Ovary (tissue), 9 donors: Measurements from ENCODE around the gene KLF1. TPM values are rescaled to one million over a fixed set of nuclear protein-coding genes. Genes with fewer than 3 reads are reported as not detected.
"Not testable (repeated sequence)": the region's sequence is repeated elsewhere in the genome, so short reads cannot be mapped to it uniquely, and the experiment has no call there.

ENCODE experiments used
- DNase-seq, 5 donors: peaks; one replicate each; pipeline ENCODE4 v3.0.0-alpha.2; 2019 to 2020
- H3K27ac ChIP-seq, 2 donors: fragments of 200-600 bp; one replicate each; pipeline versions ENCODE4 v1.5.1 to v1.8.0; 2019 to 2022
- H3K27me3 ChIP-seq: fragments of 200-600 bp; one replicate; pipeline ENCODE4 v1.8.0; 2022
- H3K36me3 ChIP-seq: fragments of 200-600 bp; sonication (generic); one replicate; pipeline ENCODE4 v1.5.1; 2019
- H3K4me1 ChIP-seq: one replicate; pipeline ENCODE4 v1.8.1; 2013; ENCODE audit warnings: mild to moderate bottlenecking, moderate library complexity; ENCODE audit not compliant: insufficient read depth
- H3K4me3 ChIP-seq: fragments of 200-600 bp; sonication (generic); one replicate; pipeline ENCODE4 v1.5.1; 2017
- H3K9me3 ChIP-seq, 2 donors: fragments of 200-600 bp in 1 of 2; sonication (generic) in 1 of 2; one replicate each; pipeline versions ENCODE4 v1.5.1 to v1.8.1; 2013 to 2019; ENCODE audit warnings: mild to moderate bottlenecking in 1 of 2, moderate library complexity in 1 of 2
- EP300 ChIP-seq: sonication (generic); formaldehyde crosslinking; IDR thresholded peaks from one replicate; pipeline ENCODE4 v1.6.1; 2017; ENCODE audit warnings: antibody characterized with exemption
- POLR2A ChIP-seq: fragments of 450-650 bp; IDR thresholded peaks from one replicate; pipeline ENCODE4 v1.6.1; 2017; ENCODE audit warnings: antibody characterized with exemption, mild to moderate bottlenecking, moderate library complexity
- WGBS, 3 donors: extraction: QIAGEN DNeasy Blood & Tissue Kit in 1 of 3; methylation state at CpG; one replicate each; pipeline versions ENCODE4 v1.1.5 to v1.1.7; 2013 to 2017; 5-methylcytosine and 5-hydroxymethylcytosine counted together
- intact Hi-C, 4 donors: fragments of 100-400 bp; cut with DNase I; formaldehyde crosslinking; loops; one replicate each; pipeline versions ENCODE4 v1.11.0 to v1.15.1; 2022 to 2023
- polyA plus RNA-seq, 2 donors: library from polyadenylated mRNA; stranded (reverse); fragments of 200-250 nt in 1 of 2; fragments of 350-450 nt in 1 of 2; fragmentation: Illumina TruSeq in 1 of 2; extraction: RNeasy Lipid Tissue Mini Kit (QIAGEN cat#74804) in 1 of 2; gene quantifications; one replicate each; pipeline ENCODE4 v1.2.3, GENCODE V29; 2013 to 2014
- total RNA-seq, 7 donors: library from RNA; depleted of rRNA in 2 of 7; stranded (reverse); fragments of >200 nt in 2 of 7; fragmentation: NEBNext Ultra II Directional in 3 of 7; extraction: Animal tissue kit (Norgen Biotek cat#: 25700) in 3 of 7; gene quantifications; one replicate each; pipeline versions ENCODE4 v1.1.0 to v1.2.4, GENCODE V29; 2016 to 2023
- TF ChIP-seq, protein P1 (sequence below), 3 donors: fragments of 450-650 bp in 2 of 3; fragments of 200-600 bp in 1 of 3; IDR thresholded peaks; one replicate each; pipeline versions ENCODE4 v1.5.1 to v1.8.0; 2016 to 2022; ENCODE audit warnings: antibody characterized with exemption in 3 of 3, mild to moderate bottlenecking in 1 of 3
- donor health status: DM: no; HTN: no; CAD: no; lungs with moderate emphysema.
- donor health status: DM: no; HTN: no; CAD: no.
- donor health status: Bipolar disorder and iron deficiency.
- donor health status: DM: yes; HTN: yes; CAD: no.
- donor health status: DM: no; HTN: no; CAD: no.
- donor health status: DM: yes; HTN: yes; CAD: no.

The KLF1 gene
- total and polyA plus RNA-seq, 9 donors = 0.13 TPM; not detected in 8

DNA sequence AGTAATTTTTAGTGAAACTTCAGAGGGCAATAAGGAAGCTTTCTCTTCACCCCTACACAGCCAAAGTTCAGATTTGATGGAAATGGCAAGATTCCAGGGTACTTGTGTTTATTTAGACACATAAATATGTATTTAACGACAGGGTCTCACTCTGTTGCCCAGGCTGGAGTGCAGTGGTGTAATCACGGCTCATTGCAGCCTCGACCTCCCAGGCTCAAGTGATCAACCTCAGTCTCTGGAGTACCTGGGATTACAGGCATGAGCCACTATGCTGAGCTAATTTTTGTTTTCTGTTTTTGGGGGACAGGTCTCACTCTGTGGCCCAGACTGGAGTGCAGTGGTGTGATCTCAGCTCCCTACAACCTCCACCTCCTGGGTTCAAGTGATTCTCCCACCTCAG, 34.0 kb upstream of the KLF1 start:
- no peak overlapping the region for H3K27ac ChIP-seq
- TF ChIP-seq, protein P1, sequence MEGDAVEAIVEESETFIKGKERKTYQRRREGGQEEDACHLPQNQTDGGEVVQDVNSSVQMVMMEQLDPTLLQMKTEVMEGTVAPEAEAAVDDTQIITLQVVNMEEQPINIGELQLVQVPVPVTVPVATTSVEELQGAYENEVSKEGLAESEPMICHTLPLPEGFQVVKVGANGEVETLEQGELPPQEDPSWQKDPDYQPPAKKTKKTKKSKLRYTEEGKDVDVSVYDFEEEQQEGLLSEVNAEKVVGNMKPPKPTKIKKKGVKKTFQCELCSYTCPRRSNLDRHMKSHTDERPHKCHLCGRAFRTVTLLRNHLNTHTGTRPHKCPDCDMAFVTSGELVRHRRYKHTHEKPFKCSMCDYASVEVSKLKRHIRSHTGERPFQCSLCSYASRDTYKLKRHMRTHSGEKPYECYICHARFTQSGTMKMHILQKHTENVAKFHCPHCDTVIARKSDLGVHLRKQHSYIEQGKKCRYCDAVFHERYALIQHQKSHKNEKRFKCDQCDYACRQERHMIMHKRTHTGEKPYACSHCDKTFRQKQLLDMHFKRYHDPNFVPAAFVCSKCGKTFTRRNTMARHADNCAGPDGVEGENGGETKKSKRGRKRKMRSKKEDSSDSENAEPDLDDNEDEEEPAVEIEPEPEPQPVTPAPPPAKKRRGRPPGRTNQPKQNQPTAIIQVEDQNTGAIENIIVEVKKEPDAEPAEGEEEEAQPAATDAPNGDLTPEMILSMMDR (IDR thresholded peaks at IDR 0.05) = no peak
- TF ChIP-seq POLR2A (no peak), EP300 (no peak)
- DNase-seq = no peak
- WGBS, 3 donors = 34 to 54% (median 35%) methylated on average over 3 of the region's 3 CpGs
- intact Hi-C loops = no loop called here
- no peaks in the 10 kb centered on the region for H3K9me3 ChIP-seq
- H3K36me3 ChIP-seq = no peaks in the 10 kb centered on the region
- H3K4me1 ChIP-seq = peaks cover 2% of the 10 kb centered on the region
- no peaks in the 10 kb centered on the region for H3K27me3 ChIP-seq
- no peak overlapping the region for H3K4me3 ChIP-seq

DNA sequence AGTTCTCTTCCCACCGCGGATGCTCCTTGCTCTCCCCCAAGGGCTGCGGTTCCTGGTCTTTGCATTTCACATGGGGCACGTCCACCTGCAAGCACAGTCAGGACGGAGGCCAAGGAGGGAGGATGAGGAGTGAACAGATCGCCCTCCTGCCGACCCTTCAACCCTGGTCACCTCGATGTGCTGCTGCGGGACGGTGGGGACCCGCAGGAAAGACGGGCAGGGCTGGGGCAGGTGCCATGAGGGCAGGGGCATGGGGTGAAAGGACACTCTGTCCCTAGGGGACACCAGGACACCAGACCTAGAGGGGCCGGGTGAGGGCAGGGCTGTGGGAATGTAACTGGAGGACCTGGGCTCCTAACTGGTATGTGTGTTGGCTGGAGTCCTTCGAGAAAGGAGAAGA, 31.3 kb upstream of the KLF1 start:
- peaks cover 2% of the 10 kb centered on the region for H3K4me1 ChIP-seq
- WGBS, 3 donors = 90 to 92% (median 90%) methylated on average over 14 of the region's 14 CpGs

DNA sequence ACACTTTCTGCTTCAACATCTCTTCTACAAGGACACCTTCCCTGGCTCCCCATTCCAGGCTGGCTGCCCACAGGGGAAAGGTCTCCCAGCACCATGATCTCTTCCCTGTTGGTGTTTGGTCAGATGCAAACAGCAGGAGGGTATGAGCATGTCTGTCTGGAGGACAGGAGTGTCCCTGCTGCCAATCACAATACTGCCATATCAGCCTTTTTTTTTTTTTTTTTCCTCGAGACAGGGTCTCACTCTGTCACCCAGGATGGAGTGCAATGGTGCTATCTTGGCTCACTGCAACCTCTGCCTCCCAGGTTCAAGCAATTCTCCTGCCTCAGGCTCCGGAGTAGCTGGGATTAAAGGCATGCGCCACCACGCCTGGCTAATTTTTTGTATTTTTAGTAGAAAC, 28.9 kb upstream of the KLF1 start:
- H3K27ac ChIP-seq, H3K4me1 ChIP-seq, H3K4me3 ChIP-seq, H3K36me3 ChIP-seq, DNase-seq, H3K27me3 ChIP-seq, H3K9me3 ChIP-seq, intact Hi-C loops: not testable (repeated sequence)
- 86 to 89% (median 88%) methylated on average over 4 of the region's 4 CpGs for WGBS, 3 donors

More for the DNA sequence above, 31.3 kb upstream of the KLF1 start:
- Histone ChIP-seq H3K36me3 (no peaks in the 10 kb centered on the region), H3K27ac (no peak overlapping the region), H3K9me3 (no peaks in the 10 kb centered on the region), H3K4me3 (no peak overlapping the region), H3K27me3 (no peaks in the 10 kb centered on the region)
- TF ChIP-seq, protein P1 (IDR thresholded peaks at IDR 0.05) = no peak
- TF ChIP-seq POLR2A (no peak), EP300 (no peak)
- intact Hi-C loops = no loop called here
- DNase-seq = peak in 4 of 5 donors; percentile 38 to 50 (median 46)

DNA sequence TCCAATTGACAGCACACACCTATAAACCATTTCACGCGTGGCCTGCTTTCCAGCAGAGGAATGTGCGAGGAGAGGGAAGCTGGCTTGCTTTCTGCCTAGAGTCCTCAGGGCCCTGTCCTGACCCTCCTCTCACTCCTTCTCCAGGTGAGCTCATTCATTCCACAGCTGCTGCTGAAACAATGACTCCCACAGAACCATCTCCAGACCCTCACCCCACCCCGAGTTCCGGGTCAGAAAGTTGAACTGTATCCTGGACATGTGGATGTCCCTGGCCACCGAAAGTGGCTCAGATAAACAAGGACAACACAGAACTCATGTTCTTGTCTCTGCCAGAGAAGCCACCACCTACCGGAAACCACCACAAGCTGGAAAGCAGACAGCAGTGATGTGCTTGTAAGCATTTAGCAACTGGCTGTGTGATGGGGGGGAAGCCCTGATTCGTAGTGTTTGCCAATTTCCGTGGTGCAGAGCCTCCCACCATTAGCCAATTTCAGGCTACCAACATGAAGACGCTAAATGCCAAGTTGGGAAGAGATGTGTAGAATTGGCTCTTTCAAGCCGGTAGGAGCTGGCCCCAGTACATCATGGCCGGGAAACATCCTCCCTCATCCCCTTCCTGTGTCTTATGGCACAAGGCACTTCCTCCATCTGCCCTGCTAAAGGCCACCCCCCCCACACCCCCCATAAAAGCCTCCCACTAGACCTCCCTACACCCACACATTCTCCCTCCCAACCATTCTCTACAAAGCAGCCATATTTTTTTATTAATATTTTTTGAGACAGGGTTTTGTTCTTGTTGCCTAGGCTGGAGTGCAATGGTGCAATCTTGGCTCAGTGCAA, 27.1 kb upstream of the KLF1 start:
- TF ChIP-seq EP300 (no peak), POLR2A (no peak)
- TF ChIP-seq, protein P1 (IDR thresholded peaks at IDR 0.05) = no peak
- H3K4me1 ChIP-seq = peaks cover 4% of the 10 kb centered on the region
- WGBS, 3 donors = 52 to 60% (median 57%) methylated on average over 12 of the region's 12 CpGs
- no peaks in the 10 kb centered on the region for H3K27me3 ChIP-seq
- H3K4me3 ChIP-seq = no peak overlapping the region
- no peaks in the 10 kb centered on the region for H3K36me3 ChIP-seq
- intact Hi-C loops = no loop called here
- H3K9me3 ChIP-seq = no peaks in the 10 kb centered on the region
- DNase-seq = no peak
- no peak overlapping the region for H3K27ac ChIP-seq

DNA sequence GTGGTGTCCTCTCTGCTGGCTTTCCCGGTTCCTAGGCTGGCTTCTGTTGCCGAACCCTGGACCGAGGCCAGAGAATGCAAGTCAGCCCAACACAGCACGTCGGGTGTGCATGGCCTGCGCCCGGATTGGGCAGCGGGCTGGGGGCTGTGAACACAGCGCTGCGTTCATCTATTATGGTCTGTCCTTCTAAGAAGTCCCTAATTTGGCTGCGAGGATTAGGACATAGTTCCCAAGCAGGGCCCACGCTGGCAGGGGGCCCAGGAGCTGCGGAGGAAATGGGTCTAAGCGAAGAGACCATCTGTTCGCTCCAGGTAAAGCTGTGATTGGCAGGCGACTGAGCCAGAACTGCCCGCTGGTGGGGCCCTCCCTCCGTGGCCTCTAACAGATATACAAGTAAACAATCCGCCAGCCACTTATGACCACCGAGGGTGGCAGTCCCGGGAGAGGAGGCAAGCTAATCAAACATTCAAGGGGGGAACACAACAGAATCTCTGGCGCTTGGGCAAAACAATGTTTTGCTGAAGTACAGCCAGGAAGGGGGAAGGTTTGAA, 26.1 kb upstream of the KLF1 start:
- DNase-seq = peak; percentile 76 to 88 (median 79)
- intact Hi-C loops = no loop called here
- no peaks in the 10 kb centered on the region for H3K36me3 ChIP-seq
- no peaks in the 10 kb centered on the region for H3K27me3 ChIP-seq
- H3K9me3 ChIP-seq = no peaks in the 10 kb centered on the region
- no peak overlapping the region for H3K4me3 ChIP-seq
- peak overlapping the region in 1 of 2 donors; percentile 70 for H3K27ac ChIP-seq
- TF ChIP-seq EP300 = no peak
- peaks cover 2% of the 10 kb centered on the region for H3K4me1 ChIP-seq
- 1 to 6% (median 2%) methylated on average over 22 of the region's 22 CpGs for WGBS, 3 donors
